Neural cell (in vitro differentiated cells): ENCODE results near the gene SLC36A3. TPM values are rescaled to one million over a fixed set of nuclear protein-coding genes. Genes with fewer than 3 reads are reported as not detected.

Experiments used
- H2AFZ ChIP-seq: fragments of 200-600, 300-800 bp; sonication (generic), shearing (Covaris generic); 2 replicates; pipeline ENCODE4 v1.6.0; 2014; ENCODE audit warnings: low read depth, mild to moderate bottlenecking, antibody characterized with exemption, low read length, moderate library complexity
- H3F3A ChIP-seq: fragments of 200-600 bp; shearing (Covaris generic); 2 replicates; pipeline ENCODE4 v1.6.1; 2016; ENCODE audit warnings: mild to moderate bottlenecking, moderate library complexity, mixed read lengths, antibody characterized with exemption, low read length; ENCODE audit not compliant: insufficient read depth, poor library complexity, severe bottlenecking
- H3K27ac ChIP-seq: fragments of 200-600, 300-800 bp; sonication (generic), shearing (Covaris generic); 2 replicates; pipeline ENCODE4 v1.5.1; 2014; ENCODE audit warnings: mild to moderate bottlenecking, low read length, moderate library complexity
- H3K27me3 ChIP-seq: fragments of 300-800, 200-600 bp; sonication (generic), shearing (Covaris generic); 2 replicates; pipeline ENCODE4 v1.6.0; 2014; ENCODE audit warnings: mild to moderate bottlenecking, low read depth, low read length, moderate library complexity; ENCODE audit not compliant: insufficient read depth
- H3K36me3 ChIP-seq: fragments of 300-800, 200-600 bp; sonication (generic), shearing (Covaris generic); 2 replicates; pipeline ENCODE4 v1.5.1; 2014; ENCODE audit warnings: mild to moderate bottlenecking, antibody characterized with exemption, low read length, moderate library complexity; ENCODE audit not compliant: insufficient read depth
- H3K4me2 ChIP-seq: fragments of 300-800, 200-600 bp; sonication (generic), shearing (Covaris generic); 2 replicates; pipeline ENCODE4 v1.6.0; 2014; ENCODE audit warnings: mild to moderate bottlenecking, low read length
- H3K4me3 ChIP-seq: fragments of 300-800, 200-600 bp; sonication (generic), shearing (Covaris generic); 2 replicates; pipeline ENCODE4 v1.5.1; 2014; ENCODE audit warnings: mild to moderate bottlenecking, low read length, moderate library complexity
- H3K79me2 ChIP-seq: fragments of 200-600 bp; shearing (Covaris generic); replicated peaks from 2 replicates; pipeline ENCODE4 v1.6.0; 2014; ENCODE audit warnings: mild to moderate bottlenecking, low read length, moderate library complexity; ENCODE audit not compliant: insufficient read depth
- H3K9ac ChIP-seq: fragments of 300-800, 200-600 bp; sonication (generic), shearing (Covaris generic); 2 replicates; pipeline ENCODE4 v1.6.1; 2016; ENCODE audit warnings: mild to moderate bottlenecking, low read length, mixed read lengths
- H3K9me2 ChIP-seq: fragments of 200-600 bp; shearing (Covaris generic); 2 replicates; pipeline ENCODE4 v1.6.1; 2016; ENCODE audit warnings: mild to moderate bottlenecking, low read length, mixed read lengths; ENCODE audit not compliant: insufficient read depth
- H3K9me3 ChIP-seq: fragments of 200-600, 300-800 bp; sonication (generic), shearing (Covaris generic); 2 replicates; pipeline ENCODE4 v1.6.1; 2016; ENCODE audit warnings: mild to moderate bottlenecking, mixed run types, low read length, moderate library complexity, mixed read lengths
- H4K20me1 ChIP-seq: fragments of 200-600 bp; shearing (Covaris generic); 2 replicates; pipeline ENCODE4 v1.6.1; 2016; ENCODE audit warnings: mild to moderate bottlenecking, mixed run types; ENCODE audit not compliant: insufficient read depth
- CTCF ChIP-seq: fragments of 450-650 bp; IDR thresholded peaks from 2 replicates; pipeline ENCODE4 v1.5.1; 2014; ENCODE audit warnings: antibody characterized with exemption, mild to moderate bottlenecking, moderate library complexity; ENCODE audit not compliant: poor library complexity, severe bottlenecking
- EP300 ChIP-seq: fragments of 450-650 bp; conservative IDR thresholded peaks from 2 replicates; pipeline ENCODE4 v1.6.1; 2014; ENCODE audit warnings: antibody characterized with exemption, mild to moderate bottlenecking, moderate library complexity; ENCODE audit not compliant: poor library complexity, severe bottlenecking
- EZH2 ChIP-seq: fragments of 200-600, 300-800 bp; shearing (Covaris generic), sonication (generic); IDR thresholded peaks from 2 replicates; pipeline ENCODE4 v1.6.1; 2014; ENCODE audit warnings: antibody characterized with exemption, low read length, borderline replicate concordance, mild to moderate bottlenecking; ENCODE audit not compliant: insufficient read depth, poor library complexity, severe bottlenecking
- MXI1 ChIP-seq: fragments of 450-650 bp; conservative IDR thresholded peaks from 2 replicates; pipeline ENCODE4 v1.6.1; 2014; ENCODE audit warnings: antibody characterized with exemption, mild to moderate bottlenecking; ENCODE audit not compliant: poor library complexity, severe bottlenecking
- POLR2AphosphoS5 ChIP-seq: IDR thresholded peaks from 2 replicates; pipeline ENCODE4 v1.6.1; 2012
- RAD21 ChIP-seq: fragments of 450-650 bp; conservative IDR thresholded peaks from 2 replicates; pipeline ENCODE4 v1.6.1; 2014; ENCODE audit warnings: antibody characterized with exemption, mild to moderate bottlenecking, moderate library complexity
- REST ChIP-seq: IDR thresholded peaks from 2 replicates; pipeline ENCODE4 v1.6.1; 2012; ENCODE audit warnings: borderline replicate concordance
- SMC3 ChIP-seq: fragments of 450-650 bp; conservative IDR thresholded peaks from 2 replicates; pipeline ENCODE4 v1.6.1; 2014; ENCODE audit warnings: antibody characterized with exemption, mild to moderate bottlenecking, moderate library complexity; ENCODE audit not compliant: poor library complexity
- TAF1 ChIP-seq: IDR thresholded peaks from 2 replicates; pipeline ENCODE4 v1.6.1; 2012; ENCODE audit warnings: low read depth
- polyA plus RNA-seq: library from polyadenylated mRNA; depleted of rRNA; stranded (reverse); fragments of >200 nt; gene quantifications from 2 replicates; pipeline ENCODE4 v1.2.3, GENCODE V29; 2014

Gene SLC36A3
- polyA plus RNA-seq, 1 donor from 2014 or later = not detected

- H3K4me3 ChIP-seq = no peak overlapping the region
- no peak overlapping the region for H2AFZ ChIP-seq
- H3K27ac ChIP-seq = no peak overlapping the region
- no peak overlapping the region for H3K4me2 ChIP-seq
- H3K9ac ChIP-seq = no peak overlapping the region
- H4K20me1 ChIP-seq = no peaks in the 10 kb centered on the region
- H3K27me3 ChIP-seq = no peaks in the 10 kb centered on the region
- H3K9me3 ChIP-seq = no peaks in the 10 kb centered on the region
- no peaks in the 10 kb centered on the region for H3K9me2 ChIP-seq
- no peaks in the 10 kb centered on the region for H3K79me2 ChIP-seq
- H3F3A ChIP-seq = no peaks in the 10 kb centered on the region
- no peaks in the 10 kb centered on the region for H3K36me3 ChIP-seq
- TF ChIP-seq MXI1 = no peak
- no peak for TF ChIP-seq TAF1
- no peak for TF ChIP-seq EZH2
- TF ChIP-seq REST = no peak
- no peak for TF ChIP-seq EP300
- TF ChIP-seq POLR2AphosphoS5 = no peak
- TF ChIP-seq CTCF = no peak
- TF ChIP-seq SMC3 = no peak
- no peak for TF ChIP-seq RAD21
Measured at GRCh38 chr5:151234476-151235238, 68.9 kb downstream of the SLC36A3 start.

GRCh38 chr5:151233616-151234085 is 69.9 kb downstream of the SLC36A3 start:
- Histone ChIP-seq H3K9ac (no peak overlapping the region), H3K4me2 (no peak overlapping the region), H3K79me2 (no peaks in the 10 kb centered on the region), H2AFZ (no peak overlapping the region), H4K20me1 (no peaks in the 10 kb centered on the region), H3K4me3 (no peak overlapping the region), H3K9me2 (no peaks in the 10 kb centered on the region), H3K27ac (no peak overlapping the region), H3K36me3 (no peaks in the 10 kb centered on the region), H3K9me3 (no peaks in the 10 kb centered on the region), H3K27me3 (no peaks in the 10 kb centered on the region), H3F3A (no peaks in the 10 kb centered on the region)
- TF ChIP-seq CTCF (no peak), SMC3 (no peak), EZH2 (no peak), POLR2AphosphoS5 (no peak), EP300 (no peak), TAF1 (no peak), RAD21 (no peak)
